Globus pallidus (tissue), 1 donor: ENCODE results near the gene STAP2.
"Not testable (repeated sequence)": the region's sequence is repeated elsewhere in the genome, so short reads cannot be mapped to it uniquely, and the experiment has no call there.

Source experiments
- DNase-seq: peaks from one replicate; pipeline ENCODE4 v3.0.0-alpha.2; 2015; ENCODE audit warnings: low spot score

STAP2 gene

DNA sequence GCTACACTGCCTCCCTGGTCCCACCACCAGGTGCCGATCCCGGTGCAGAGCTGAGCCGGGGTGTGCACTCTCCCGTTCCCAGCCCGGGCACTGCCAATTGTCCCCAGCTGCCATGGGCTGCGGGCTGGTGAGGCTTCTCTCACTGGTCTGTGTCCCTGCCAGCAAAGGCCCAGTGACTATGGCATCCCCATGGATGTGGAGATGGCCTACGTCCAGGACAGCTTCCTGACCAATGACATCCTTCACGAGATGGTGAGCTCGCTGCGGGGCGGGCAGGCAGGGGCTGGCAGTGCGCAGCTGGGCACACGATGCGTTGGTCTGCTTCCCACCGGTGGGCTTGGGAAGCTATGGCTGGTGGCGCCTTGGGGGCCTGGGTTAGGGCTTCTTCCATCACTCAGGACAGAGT, 19.3 kb upstream of the STAP2 start:
- DNase-seq: no peak

DNA sequence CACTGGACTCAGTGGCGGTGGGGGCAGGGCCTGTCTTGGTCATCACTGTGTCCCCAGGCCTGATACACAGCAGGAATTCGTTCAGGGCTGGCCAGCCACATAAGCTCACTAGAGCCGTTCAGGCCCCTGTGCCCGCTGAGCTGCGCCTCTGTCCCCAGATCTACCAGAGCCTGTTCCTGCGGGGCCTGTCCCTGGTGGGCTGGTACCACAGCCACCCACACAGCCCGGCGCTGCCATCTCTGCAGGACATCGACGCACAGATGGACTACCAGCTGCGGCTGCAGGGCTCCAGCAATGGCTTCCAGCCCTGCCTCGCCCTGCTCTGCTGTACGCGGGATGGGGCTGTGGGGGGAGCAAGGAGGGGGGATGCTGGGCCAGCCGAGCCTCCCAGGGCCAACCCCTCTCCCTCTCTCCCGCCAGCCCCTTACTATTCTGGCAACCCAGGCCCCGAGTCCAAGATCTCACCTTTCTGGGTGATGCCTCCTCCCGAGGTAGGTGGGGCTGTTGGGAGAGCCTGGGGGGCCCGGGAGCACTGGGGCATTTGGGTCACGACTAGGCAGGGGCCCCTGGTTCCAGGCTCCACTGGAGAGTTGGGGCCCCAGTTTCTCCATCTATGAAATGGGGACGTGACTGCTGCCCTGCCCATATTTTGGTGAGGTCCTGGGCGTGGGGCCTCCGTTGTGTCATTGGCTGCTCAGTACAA, 18.6 kb upstream of the STAP2 start:
- DNase-seq: no peak

DNA sequence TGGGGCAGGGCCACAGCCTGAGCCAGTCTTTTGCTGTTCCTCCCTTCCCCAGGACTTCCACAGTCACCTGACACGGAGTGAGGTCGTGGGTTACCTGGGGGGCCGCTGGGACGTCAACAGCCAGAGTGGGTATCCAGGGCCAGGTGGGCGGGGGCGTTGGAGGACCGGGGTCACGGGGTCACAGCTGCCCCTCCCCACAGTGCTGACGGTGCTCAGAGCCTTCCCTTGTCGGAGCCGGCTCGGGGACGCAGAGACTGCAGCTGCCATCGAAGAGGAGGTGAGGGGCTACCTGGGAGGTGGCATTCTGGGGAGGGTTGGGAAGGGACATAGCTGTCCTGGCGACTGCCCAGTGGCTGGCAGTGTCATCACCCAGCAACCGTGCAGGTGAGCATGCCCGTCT, 16.3 kb upstream of the STAP2 start:
- DNase-seq: no peak

DNA sequence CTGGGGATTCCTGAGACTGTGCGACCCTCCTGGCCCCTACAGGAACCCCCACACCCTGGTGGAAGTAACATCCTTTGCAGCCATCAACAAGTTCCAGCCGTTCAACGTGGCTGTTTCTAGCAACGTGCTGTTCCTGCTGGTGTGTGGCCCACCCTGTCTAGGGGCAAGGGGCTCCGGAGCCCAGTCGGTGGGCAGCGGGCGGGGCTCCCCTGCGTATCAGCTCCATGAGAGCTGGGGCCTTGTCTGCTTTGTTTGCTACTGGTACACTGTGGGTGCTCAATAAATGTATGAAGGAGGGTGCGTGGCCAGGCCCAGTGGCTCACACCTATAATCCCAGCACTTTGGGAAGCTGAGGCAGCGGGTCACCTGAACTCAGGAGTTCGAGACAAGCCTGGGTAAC, 15.7 kb upstream of the STAP2 start:
- DNase-seq: no peak

DNA sequence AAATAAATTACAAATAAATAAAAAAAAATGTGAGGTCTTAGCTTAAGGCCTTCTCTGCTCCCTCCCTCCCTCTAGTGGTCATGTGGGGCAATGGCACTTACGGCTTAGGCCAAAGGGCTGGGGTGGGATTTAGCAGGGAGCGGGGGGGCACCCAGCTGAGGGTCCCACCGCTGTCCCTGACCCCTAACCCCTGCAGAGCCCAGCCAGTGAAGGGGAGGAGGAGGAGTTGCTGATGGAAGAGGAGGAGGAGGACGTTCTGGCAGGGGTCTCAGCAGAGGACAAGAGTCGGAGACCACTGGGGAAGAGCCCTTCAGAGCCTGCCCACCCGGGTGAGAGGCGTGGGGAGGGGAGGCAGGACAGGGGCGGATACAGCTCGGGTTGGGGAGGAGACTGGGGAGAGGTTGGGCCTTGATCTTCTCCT, 14.1 kb upstream of the STAP2 start:
- no peak for DNase-seq

DNA sequence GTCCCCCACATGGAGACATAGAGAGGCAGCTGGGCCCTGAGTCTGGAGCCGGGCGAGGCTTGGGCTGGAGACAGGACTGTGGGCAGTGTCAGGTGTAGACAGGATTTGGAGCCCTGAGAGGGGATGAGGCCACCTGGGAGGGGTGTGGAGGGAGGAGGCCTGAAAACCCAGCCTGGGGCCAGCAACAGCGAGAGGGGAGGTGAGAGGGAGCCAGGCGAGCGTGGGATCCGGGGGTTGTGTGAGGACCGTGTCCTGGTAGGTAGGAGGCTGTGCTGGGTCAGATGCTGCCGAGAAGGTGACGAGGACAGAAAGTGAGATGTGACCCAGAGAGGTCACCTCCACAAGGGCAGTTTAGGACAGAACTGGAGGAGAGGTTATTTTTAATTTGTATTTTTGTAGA, 12.1 kb upstream of the STAP2 start:
- no peak for DNase-seq

DNA sequence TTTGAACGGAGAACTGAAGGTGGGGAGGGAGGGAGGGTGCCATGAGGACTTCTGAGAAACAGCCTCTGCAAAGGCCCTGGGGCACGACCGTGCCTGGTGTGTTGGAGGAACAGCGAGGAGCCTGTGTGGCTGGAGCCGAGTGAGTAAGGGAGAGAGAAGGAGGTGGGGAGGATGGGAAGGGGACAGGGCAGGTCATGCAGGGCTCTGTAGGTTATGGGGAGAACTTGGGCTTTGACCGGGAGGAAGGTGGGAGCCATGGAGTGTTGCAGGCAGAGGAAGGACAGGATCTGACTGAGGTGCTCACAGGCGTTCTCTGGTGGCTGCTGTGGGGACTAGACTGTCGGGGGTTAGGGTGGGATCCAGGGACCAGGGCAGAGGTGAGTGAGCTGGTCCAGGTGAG, 11.5 kb upstream of the STAP2 start:
- no peak for DNase-seq

DNA sequence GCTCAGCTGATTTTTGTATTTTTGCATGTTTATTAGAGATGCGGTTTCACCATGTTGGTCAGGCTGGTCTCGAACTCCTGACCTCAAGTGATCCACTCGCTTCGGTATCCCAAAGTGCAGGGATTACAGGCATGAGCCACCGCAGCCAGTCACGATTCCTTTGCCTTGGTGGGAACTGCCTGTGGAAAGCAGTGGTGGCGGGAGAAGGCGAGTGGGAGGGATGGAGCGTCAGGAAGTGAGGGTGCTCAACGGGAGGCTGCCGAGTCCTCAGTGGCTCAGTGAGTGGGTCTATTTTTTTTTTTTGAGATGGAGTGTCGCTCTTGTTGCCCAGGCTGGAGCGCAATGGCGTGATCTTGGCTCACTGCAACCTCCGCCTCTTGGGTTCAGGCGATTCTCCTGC, 10.6 kb upstream of the STAP2 start:
- DNase-seq: not testable (repeated sequence)

DNA sequence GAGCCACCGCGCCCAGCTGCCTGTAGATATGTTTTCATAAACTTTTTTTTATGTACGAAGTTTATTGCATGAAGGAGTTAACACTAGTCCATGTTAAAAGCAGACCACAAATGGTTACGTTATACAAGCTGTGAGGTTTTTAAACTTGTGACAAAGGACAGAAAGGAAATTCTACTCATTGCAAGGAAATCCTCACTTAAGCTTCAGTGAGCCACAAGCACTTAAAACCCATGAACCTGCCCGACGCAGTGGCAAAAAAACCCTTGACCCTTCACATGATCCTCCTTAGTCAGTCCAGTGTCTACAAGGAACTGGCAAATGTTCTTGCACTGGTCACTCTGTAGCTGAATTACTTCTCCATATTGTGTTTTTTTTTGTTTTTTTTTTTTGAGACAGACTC, 8.9 kb upstream of the STAP2 start:
- no peak for DNase-seq

DNA sequence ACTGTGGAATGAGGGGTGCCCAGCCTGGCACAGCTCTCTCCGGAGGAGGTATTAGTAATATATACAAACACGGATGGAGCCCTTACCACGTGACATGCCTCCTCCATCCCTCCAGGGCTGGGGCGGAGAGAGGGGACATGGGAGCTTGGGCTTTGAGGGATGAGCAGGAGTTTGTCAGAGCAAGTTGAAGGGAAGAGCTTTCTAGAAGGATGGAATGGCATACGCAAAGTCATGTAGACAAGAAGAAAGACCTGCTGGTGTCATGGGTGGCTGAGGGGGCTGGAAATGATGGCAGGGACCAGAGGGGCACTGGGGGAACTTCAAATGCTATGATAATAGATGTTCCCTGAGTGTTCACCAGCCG, 7.4 kb upstream of the STAP2 start:
- DNase-seq: no peak

DNA sequence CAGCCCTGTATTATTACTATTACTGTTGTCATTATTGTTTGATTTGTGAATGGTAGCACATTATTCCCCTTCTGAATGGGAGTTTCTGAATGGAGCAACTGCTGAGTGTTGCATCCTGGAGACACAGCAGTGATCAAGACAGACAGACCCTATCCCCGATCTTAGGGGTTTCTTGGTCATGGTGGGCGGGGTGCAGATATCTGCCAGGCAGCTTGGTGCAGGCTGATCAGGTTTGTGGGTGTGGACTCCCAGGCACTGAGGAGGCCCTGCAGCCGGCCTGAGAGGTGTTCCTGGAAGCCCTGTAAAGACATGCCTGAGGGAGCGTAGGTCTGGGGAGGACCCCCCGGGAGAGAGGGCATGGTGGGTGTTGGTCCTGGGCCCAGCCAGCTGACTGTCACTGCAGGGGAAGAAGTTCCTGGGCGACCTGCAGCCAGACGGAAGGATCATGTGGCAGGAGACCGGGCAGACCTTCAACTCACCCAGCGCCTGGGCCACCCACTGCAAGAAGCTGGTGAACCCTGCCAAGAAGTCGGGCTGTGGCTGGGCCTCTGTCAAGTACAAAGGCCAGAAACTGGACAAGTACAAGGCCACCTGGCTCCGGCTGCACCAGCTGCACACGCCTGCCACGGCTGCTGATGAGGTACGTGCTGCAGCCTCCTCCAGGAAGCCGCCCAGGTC, 6.9 kb upstream of the STAP2 start:
- no peak for DNase-seq

DNA sequence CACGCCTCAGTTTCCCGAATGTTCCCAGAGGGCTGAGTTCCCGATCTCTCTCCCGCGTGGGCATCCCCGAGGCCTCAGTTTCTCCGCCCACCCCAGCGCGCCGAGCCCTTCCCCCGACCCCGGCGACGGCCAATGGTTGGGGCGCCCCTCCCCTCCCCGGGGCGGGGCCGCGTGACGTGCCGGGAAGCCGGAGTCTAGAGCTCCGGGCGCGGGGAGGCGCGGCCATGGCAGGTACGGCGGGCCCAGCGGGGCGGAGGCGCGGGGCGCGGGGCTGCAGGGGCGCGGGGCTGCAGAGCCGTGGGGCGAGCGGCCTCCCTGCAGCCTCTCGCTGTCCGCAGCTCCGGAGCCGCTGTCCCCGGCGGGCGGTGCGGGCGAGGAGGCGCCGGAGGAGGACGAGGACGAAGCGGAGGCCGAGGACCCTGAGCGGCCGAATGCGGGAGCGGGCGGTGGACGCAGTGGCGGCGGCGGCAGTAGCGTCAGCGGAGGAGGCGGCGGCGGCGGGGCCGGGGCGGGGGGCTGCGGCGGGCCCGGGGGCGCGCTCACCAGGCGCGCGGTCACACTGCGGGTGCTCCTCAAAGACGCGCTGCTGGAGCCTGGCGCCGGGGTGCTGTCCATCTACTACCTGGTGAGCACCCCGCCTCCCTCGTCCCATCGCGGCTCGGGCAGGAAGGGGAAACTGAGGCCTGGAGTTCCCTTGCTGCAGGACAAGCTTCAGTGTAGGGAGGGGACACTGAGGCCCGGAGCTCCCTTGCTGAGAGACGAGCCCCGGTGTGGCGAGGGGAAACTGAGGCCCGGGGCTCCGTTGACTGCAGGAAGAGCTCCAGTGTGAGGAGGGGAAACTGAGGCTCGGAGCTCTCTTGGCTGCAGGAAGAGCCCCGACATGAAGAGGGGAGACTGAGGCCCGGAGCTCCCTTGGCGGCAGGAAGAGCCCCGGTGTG, 5.0 kb upstream of the STAP2 start, which contains the start of gene MPND:
Gene MPND (plus strand): TSS at position 193 of the 938 bp plus-strand sequence. CDS start 32 bp downstream, at position 225.
- peak; percentile 92 for DNase-seq

DNA sequence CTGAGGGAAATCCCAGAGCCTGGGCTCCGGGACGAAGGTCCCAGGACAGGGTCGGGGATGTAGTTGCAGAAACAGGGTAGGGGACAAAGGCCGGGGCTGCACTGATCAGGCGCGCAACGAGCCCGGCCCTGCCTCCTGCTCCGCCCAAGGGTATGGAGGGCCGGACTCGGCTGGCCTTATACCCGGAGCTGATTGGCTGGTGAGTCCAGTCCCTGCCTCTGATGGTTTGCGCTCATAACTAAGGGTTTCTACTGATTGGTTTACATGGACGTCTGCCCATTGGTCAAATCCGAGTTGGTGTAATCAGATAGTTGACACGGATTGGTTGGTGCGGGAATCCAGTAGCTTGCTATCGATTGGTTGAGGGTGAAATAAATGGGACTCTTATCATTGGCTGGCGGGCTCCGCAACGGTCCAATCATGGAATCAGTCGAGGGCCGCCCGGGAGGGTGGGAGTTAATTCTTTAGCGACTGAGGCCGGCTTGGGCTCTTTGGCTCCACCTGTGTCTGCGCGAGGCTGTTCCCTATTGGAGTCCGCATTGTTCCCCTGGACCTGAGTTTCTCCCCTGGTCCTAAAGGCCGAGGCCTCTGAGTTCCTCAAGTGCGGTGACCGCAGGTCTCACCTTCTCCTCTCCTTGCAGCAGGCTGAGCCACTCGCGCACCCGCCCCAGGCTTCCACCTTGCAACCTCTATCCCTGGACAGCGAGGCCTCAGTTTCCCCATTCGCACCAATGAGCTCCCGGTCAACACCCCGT, 4.2 kb upstream of the STAP2 start:
- DNase-seq: peak; percentile 100

DNA sequence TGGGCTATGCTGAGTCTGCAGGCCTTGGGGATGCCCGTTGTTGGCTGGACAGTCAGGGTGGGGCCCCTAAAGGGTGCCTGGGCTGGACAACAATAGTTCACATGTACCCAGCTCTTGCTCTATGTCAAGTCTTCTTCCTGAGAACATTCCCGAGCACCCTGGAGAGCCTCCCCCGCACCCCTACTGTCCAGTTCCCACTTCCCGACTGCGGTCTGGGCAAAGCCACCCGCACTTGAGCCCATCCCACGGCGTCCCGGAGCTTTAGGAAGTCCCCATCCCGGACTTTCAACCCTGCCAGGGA, 3.6 kb upstream of the STAP2 start:
- DNase-seq: no peak

DNA sequence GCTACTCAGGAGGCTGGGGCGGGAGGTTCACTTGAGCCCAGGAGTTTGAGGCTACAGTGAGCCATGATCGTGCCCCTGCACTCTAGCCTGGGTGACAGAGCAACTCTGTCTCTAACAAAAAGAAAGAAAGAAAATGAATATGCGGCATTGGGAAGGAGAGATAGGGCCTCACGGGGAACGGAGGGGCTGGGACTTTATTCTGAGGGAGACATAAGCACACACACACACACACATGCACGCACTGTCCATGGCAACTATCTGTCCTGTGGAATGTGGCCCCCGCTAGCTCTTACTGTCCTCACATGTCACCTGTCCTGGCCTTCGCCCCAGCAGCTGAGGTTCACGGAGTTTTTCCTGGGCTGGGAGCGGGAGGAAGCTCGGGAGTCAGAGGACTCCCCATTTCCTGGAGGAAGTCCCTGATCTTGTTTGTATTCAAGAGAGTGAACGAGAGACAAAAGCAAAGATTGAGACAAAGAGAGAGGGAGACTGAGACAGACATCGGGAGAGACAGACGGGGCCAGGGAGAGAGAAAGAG, 654 bp downstream of the STAP2 start:
- no peak for DNase-seq

DNA sequence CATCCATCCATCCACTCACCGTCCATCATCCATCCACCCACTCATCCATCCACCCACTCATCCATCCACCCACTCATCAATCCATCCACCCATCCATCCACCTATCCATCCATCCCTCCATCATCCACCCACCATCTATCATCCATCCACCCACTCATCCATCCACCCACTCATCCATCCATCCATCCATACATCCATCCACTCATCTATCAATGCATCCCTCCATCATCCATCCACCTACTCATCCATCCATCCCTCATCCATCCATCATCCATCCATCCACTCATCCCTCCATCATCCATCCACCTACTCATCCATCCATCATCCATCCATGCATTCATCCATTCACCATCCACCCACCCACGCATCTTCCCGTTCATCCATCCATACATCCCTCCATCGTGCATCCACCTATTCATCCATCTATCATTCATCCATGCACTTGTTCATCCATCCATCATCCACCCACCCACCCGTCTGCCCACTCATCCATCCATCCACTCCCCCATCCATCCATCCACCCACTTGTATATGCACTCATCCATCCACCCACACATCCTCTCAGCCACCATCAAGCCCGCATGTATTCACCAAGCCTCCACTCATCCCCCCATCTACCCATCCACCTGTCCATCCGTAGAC, 3.6 kb downstream of the STAP2 start:
- DNase-seq: no peak

DNA sequence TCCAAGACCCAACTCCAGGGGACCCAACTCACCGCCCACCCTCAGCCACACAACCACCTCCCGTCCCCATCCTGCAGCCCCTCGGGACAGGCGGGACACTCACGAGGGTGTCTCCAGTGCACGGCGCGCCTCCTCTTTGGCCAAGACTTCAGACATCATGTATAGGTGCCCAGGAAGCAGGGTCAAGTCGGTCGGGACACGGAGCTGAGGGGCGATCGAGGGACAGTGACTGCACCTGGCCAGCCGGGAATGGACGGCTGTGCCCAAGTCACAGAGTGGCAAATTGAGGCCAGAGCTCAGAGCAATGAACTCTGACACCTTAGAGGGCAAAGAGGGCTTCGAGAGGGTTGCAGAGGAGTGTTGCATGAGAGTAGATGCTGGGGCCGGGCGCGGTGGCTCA, 8.8 kb downstream of the STAP2 start:
- DNase-seq: no peak

DNA sequence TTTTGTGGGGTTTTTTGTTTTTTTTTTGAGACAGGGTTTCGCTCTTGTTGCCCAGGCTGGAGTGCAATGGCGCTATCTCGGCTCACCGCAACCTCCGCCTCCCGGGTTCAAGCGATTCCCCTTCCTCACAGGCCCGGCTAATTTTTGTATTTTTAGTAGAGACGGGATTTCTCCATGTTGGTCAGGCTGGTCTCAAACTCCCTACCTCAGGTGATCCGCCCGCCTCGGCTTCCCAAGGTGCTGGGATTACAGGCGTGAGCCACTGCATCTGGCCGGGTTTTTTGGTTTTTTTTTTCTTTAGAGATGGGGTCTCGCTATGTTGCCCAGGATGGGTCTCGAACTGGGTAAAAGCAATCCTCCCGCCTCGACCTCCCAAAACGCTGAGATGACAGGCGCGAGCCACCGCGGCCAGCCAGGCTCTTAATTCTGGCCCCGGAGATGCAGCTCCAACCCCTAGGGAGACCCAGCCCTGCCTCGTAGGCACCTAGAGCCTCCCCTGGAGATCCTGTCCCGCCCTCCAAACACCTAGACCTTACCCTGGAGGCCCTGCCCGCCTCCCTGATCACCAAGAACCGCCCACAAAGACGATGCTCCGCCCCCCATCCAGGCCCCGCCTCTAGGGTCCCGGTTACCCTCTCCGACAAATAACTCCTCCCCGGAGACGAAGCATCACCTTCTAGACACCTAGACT, 9.5 kb downstream of the STAP2 start:
- DNase-seq: not testable (repeated sequence)

DNA sequence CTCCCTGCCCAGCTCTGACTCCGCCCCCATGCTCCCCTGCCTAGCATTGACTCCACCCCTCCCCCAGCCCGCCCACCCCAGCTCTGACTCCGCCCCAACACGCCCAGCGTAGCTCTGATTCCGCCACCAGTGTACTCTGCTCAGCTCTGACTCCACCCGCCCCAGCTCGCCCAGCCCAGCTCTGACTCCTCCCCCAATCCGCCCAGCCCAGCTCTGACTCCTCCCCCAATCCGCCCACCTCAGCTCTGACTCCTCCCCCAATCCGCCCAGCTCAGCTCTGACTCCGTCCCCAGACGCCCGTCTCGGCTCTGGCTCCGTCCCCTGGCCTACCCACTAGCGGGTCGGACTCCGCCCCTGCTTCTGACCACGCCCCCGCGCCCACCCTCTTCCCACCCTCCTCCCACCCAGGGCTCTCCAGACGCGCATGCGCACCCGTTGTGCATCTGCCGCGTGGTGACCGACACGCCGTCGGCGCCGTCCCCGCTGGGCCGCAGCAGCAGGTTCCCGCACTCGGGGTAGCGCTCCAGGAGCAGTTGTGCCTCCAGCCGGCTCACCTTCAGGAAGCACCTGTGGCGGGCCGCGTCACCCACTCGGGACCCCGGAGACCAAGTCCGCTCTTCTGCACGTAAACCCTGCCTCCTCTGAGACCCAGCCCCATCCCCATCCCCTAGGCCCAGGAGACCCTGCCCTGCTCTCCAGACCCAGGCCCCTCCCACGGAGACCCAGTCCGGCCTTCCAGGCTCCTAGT, 10.2 kb downstream of the STAP2 start:
- peak; percentile 85 for DNase-seq

DNA sequence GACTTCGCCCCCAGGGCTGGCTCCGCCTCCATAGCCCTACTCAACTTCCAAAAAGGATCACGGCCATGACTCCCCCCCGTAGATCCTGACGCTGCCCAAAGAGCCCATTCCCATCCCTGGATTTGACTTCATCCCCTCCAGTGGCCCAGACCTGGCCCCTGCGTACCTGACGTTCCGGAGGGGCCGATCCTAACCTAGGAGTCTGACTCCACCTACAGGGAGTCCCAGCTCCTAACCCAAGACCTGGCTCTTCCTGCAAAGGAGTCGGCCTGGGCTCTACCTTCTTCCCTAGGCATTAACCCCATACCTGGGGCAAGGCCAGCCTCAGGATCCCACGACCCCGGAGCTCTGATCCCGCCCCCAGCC, 10.8 kb downstream of the STAP2 start:
- DNase-seq: no peak
